SK-N-SH (cell line): Measurements from ENCODE around the gene CEP63. TPM values are rescaled to one million over a fixed set of nuclear protein-coding genes. Genes with fewer than 3 reads are reported as not detected.

Source experiments
- CTCF ChIA-PET: fragments of 300-600, 350-600 bp; formaldehyde crosslinking; extraction: SDS; loops from one replicate; lab custom pipeline; 2021; lab: Yijun Ruan, JAX
- POLR2A ChIA-PET: fragments of 350-600 bp; sonication (Branson Sonifier 250); formaldehyde crosslinking; extraction: SDS; loops from one replicate; lab custom pipeline; 2020; ENCODE audit warnings: antibody characterized with exemption, inconsistent platforms; lab: Yijun Ruan, JAX
- DNase-seq: peaks from one replicate; pipeline ENCODE4 v3.0.0; 2012
- H2AFZ ChIP-seq: fragments of 200-600 bp; sonication (generic); 2 replicates; pipeline ENCODE4 v1.8.1; 2016; ENCODE audit warnings: antibody characterized with exemption, mild to moderate bottlenecking, low read depth
- H3F3A ChIP-seq: fragments of 200-600 bp; sonication (generic); replicated peaks from 2 replicates; pipeline ENCODE3; 2016; ENCODE audit warnings: antibody characterized with exemption, mild to moderate bottlenecking; ENCODE audit not compliant: insufficient read depth
- H3K27ac ChIP-seq, 2 experiments: fragments of 200-500 bp in 1 of 2; fragments of 200-600 bp in 1 of 2; sonication (Bioruptor generic) in 1 of 2; sonication (generic), shearing (Covaris generic) in 1 of 2; 2 replicates each; pipeline versions ENCODE4 v1.5.1 to v1.6.1; 2014 to 2016; ENCODE audit warnings: low read depth in 2 of 2, inconsistent platforms in 1 of 2, low read length in 1 of 2, mild to moderate bottlenecking in 1 of 2, mixed read lengths in 1 of 2
- H3K27me3 ChIP-seq: fragments of 200-600 bp; sonication (generic), shearing (Covaris generic); 2 replicates; pipeline ENCODE4 v1.6.1; 2016; ENCODE audit warnings: mixed run types; ENCODE audit not compliant: insufficient read depth
- H3K36me3 ChIP-seq, 2 experiments: fragments of 200-500 bp in 1 of 2; fragments of 200-600 bp in 1 of 2; sonication (Bioruptor generic) in 1 of 2; sonication (generic) in 1 of 2; replicated peaks in 1 of 2; 2 replicates each; pipeline versions ENCODE3 to v1.5.1; 2014 to 2016; ENCODE audit warnings: low read length in 1 of 2, mild to moderate bottlenecking in 1 of 2; ENCODE audit not compliant: insufficient read depth in 2 of 2, control insufficient read depth in 1 of 2
- H3K4me1 ChIP-seq, 2 experiments: fragments of 200-500 bp in 1 of 2; fragments of 200-600 bp in 1 of 2; sonication (Bioruptor generic) in 1 of 2; sonication (generic), shearing (Covaris generic) in 1 of 2; 2 replicates each; pipeline versions ENCODE4 v1.5.1 to v1.6.1; 2014 to 2016; ENCODE audit warnings: low read depth in 1 of 2, low read length in 1 of 2, mixed run types in 1 of 2; ENCODE audit not compliant: insufficient read depth in 2 of 2, control insufficient read depth in 1 of 2
- H3K4me2 ChIP-seq: fragments of 200-600 bp; sonication (generic), shearing (Covaris generic); 2 replicates; pipeline ENCODE4 v1.6.1; 2017; ENCODE audit warnings: mixed run types
- H3K4me3 ChIP-seq, 2 experiments: fragments of 200-500 bp in 1 of 2; fragments of 200-600 bp in 1 of 2; sonication (Bioruptor generic) in 1 of 2; sonication (generic), shearing (Covaris generic) in 1 of 2; 2 replicates each; pipeline versions ENCODE4 v1.5.1 to v1.8.1; 2014 to 2016; ENCODE audit warnings: low read depth in 2 of 2, inconsistent platforms in 1 of 2, low read length in 1 of 2, mild to moderate bottlenecking in 1 of 2, mixed read lengths in 1 of 2, moderate library complexity in 1 of 2
- H3K79me2 ChIP-seq: fragments of 200-600 bp; sonication (generic); 2 replicates; pipeline ENCODE4 v1.8.1; 2017; ENCODE audit warnings: mild to moderate bottlenecking; ENCODE audit not compliant: insufficient read depth
- H3K9ac ChIP-seq: fragments of 200-600 bp; sonication (generic); 2 replicates; pipeline ENCODE4 v1.6.1; 2017; ENCODE audit warnings: mixed run types
- H3K9me2 ChIP-seq: fragments of 200-600 bp; sonication (generic); 2 replicates; pipeline ENCODE4 v1.6.1; 2017; ENCODE audit warnings: mixed run types
- H3K9me3 ChIP-seq: fragments of 200-600 bp; sonication (generic); 2 replicates; pipeline ENCODE4 v1.6.1; 2017; ENCODE audit warnings: mixed run types, mild to moderate bottlenecking, moderate library complexity
- H4K20me1 ChIP-seq: fragments of 200-600 bp; sonication (generic); 2 replicates; pipeline ENCODE4 v1.6.1; 2017; ENCODE audit warnings: mild to moderate bottlenecking, mixed run types; ENCODE audit not compliant: insufficient read depth
- CHD2 ChIP-seq: fragments of 150-350 bp; IDR thresholded peaks from 2 replicates; pipeline ENCODE4 v1.6.1; 2018; ENCODE audit warnings: low read length; ENCODE audit not compliant: partially characterized antibody
- ELF1 ChIP-seq: IDR thresholded peaks from 2 replicates; pipeline ENCODE4 v1.4.0; 2012
- EP300 ChIP-seq, 2 experiments: IDR thresholded peaks; 2 replicates each; pipeline versions ENCODE4 v1.4.0 to v1.6.1; 2012; ENCODE audit warnings: borderline replicate concordance in 1 of 2, low read depth in 1 of 2, low read length in 1 of 2
- EZH2phosphoT487 ChIP-seq: fragments of 200-600 bp; sonication (generic); IDR thresholded peaks from 2 replicates; pipeline ENCODE4 v1.6.1; 2017; ENCODE audit warnings: low read depth, mixed run types, mild to moderate bottlenecking, antibody characterized with exemption, moderate library complexity, borderline replicate concordance
- FOSL2 ChIP-seq: IDR thresholded peaks from 2 replicates; pipeline ENCODE4 v1.4.0; 2012; ENCODE audit warnings: low read depth, mild to moderate bottlenecking, moderate library complexity, borderline replicate concordance
- FOXM1 ChIP-seq: IDR thresholded peaks from 2 replicates; pipeline ENCODE4 v1.4.0; 2012; ENCODE audit warnings: low read depth, mild to moderate bottlenecking
- GABPA ChIP-seq: IDR thresholded peaks from 2 replicates; pipeline ENCODE4 v1.4.0; 2012; ENCODE audit warnings: low read depth, mild to moderate bottlenecking
- GATA2 ChIP-seq: sonication (generic); formaldehyde crosslinking; IDR thresholded peaks from 2 replicates; pipeline ENCODE4 v1.5.0; 2020; ENCODE audit warnings: mild to moderate bottlenecking, missing genetic modification reagents
- JUND ChIP-seq: IDR thresholded peaks from 2 replicates; pipeline ENCODE4 v1.4.0; 2012
- MEF2A ChIP-seq: IDR thresholded peaks from 2 replicates; pipeline ENCODE4 v1.4.0; 2012; ENCODE audit warnings: low read depth, borderline replicate concordance
- NFIC ChIP-seq: IDR thresholded peaks from 2 replicates; pipeline ENCODE4 v1.4.0; 2012; ENCODE audit warnings: borderline replicate concordance
- NRF1 ChIP-seq: IDR thresholded peaks from 2 replicates; pipeline ENCODE4 v1.6.1; 2012; ENCODE audit warnings: low read depth, mild to moderate bottlenecking, low read length
- POLR2AphosphoS5 ChIP-seq: IDR thresholded peaks from 2 replicates; pipeline ENCODE4 v1.6.1; 2012; ENCODE audit warnings: low read depth, low read length
- RAD21 ChIP-seq: IDR thresholded peaks from 2 replicates; pipeline ENCODE4 v1.6.1; 2012; ENCODE audit warnings: mild to moderate bottlenecking, low read length
- RFX5 ChIP-seq: IDR thresholded peaks from 2 replicates; pipeline ENCODE4 v1.6.1; 2012; ENCODE audit warnings: mild to moderate bottlenecking, improper control_type of control experiment, low read length
- RXRA ChIP-seq: IDR thresholded peaks from 2 replicates; pipeline ENCODE4 v1.4.0; 2012; ENCODE audit warnings: low read depth, mild to moderate bottlenecking, borderline replicate concordance
- SIN3A ChIP-seq: IDR thresholded peaks from 2 replicates; pipeline ENCODE4 v1.6.1; 2012; ENCODE audit warnings: low read depth, mild to moderate bottlenecking, low read length, moderate library complexity, borderline replicate concordance
- SMC3 ChIP-seq: IDR thresholded peaks from 2 replicates; pipeline ENCODE4 v1.6.1; 2012; ENCODE audit warnings: low read depth, low read length, improper control_type of control experiment
- TAF1 ChIP-seq: IDR thresholded peaks from 2 replicates; pipeline ENCODE4 v1.6.1; 2012; ENCODE audit warnings: low read depth, mild to moderate bottlenecking, low read length, moderate library complexity, borderline replicate concordance
- TCF12 ChIP-seq: IDR thresholded peaks from 2 replicates; pipeline ENCODE4 v1.4.0; 2012
- TEAD4 ChIP-seq: IDR thresholded peaks from 2 replicates; pipeline ENCODE4 v1.4.0; 2012; ENCODE audit warnings: mild to moderate bottlenecking, borderline replicate concordance; ENCODE audit not compliant: insufficient read depth
- ZBTB33 ChIP-seq: IDR thresholded peaks from 2 replicates; pipeline ENCODE4 v1.4.0; 2012; ENCODE audit warnings: low read depth, borderline replicate concordance
- WGBS: methylation state at CpG from one replicate; pipeline ENCODE4 v1.1.6; 2017; ENCODE audit warnings: low lambda C conversion rate; 5-methylcytosine and 5-hydroxymethylcytosine counted together
- polyA plus RNA-seq, 3 experiments: library from polyadenylated mRNA; depleted of rRNA; stranded (reverse); fragments of >200 nt; gene quantifications; 2 replicates each; pipeline ENCODE4 v1.2.3, GENCODE V29; 2012
- TF ChIP-seq, protein P1 (sequence below): IDR thresholded peaks from 2 replicates; pipeline ENCODE4 v1.4.0; 2012; ENCODE audit warnings: low read depth
- TF ChIP-seq, protein P2 (sequence below): fragments of 150-350 bp; IDR thresholded peaks from 2 replicates; pipeline ENCODE4 v1.6.1; 2017; ENCODE audit warnings: antibody characterized with exemption, low read length, low read depth, borderline replicate concordance
- TF ChIP-seq, protein P3 (sequence below): fragments of 150-350 bp; IDR thresholded peaks from 2 replicates; pipeline ENCODE4 v1.6.1; 2016; ENCODE audit warnings: mild to moderate bottlenecking, low read depth, low read length

CEP63 gene
- polyA plus RNA-seq, 1 of the 3 experiments (the other 2 are of a cell fraction), result 6.3 TPM

- TF ChIP-seq, protein P1, sequence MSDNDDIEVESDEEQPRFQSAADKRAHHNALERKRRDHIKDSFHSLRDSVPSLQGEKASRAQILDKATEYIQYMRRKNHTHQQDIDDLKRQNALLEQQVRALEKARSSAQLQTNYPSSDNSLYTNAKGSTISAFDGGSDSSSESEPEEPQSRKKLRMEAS, result no peak
- TF ChIP-seq, protein P2, sequence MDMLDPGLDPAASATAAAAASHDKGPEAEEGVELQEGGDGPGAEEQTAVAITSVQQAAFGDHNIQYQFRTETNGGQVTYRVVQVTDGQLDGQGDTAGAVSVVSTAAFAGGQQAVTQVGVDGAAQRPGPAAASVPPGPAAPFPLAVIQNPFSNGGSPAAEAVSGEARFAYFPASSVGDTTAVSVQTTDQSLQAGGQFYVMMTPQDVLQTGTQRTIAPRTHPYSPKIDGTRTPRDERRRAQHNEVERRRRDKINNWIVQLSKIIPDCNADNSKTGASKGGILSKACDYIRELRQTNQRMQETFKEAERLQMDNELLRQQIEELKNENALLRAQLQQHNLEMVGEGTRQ, result no peak
- no peak for TF ChIP-seq ZBTB33
- no peak for TF ChIP-seq NRF1
- TF ChIP-seq RXRA, result no peak
- TF ChIP-seq FOXM1, result no peak
- TF ChIP-seq NFIC, result no peak
- TF ChIP-seq CHD2, result no peak
Measured at GRCh38 chr3:134600685-134601463, 115.0 kb downstream of the CEP63 start (continued).

DNA sequence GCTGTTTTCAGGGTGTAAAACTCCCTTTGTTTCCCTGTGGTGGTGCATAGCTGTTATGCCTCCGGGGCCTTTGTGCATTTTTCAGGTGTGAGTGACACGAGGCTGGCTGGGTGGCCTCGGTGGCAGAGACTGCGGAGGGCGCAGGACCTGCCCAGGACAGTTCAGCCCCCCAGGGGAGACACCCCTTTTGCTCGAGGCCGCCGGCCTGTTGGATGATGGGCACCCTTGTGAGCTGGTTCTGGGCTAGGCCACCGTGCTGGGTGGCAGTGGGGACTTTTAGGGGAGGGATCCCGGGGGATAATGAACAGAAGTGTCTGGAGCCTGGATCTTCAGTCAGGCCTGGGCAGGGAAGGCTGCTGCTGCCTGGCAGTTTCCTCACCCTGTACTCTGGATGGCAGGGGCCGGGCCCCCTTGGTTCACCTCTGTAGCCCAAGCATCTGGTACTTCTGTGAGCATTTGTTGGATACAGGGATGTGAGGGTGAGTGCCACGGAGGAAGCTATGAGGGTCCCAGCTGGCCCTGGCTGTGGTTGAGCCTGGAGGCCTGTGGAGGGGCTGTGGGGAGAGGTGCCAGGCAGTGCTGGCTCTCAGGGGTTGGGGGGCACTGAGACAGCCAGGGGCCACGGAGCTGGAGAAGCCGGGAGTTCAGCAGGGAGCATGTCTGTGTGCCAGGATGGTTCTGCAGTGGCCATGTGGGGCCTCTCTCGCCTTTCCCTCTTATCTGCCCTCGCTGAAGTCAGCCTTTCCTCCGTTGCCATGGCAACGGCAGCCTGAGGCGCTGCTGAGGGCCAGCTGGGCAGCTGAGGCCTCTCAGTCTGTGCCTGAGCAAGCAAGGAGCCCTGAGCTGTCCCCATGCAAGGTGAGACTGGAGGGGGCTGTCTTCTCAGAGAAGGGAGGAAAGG lies 115.9 kb downstream of the CEP63 start:
- WGBS, result 32% methylated on average over 10 of the region's 19 CpGs
- Histone ChIP-seq H3K27me3 (no peaks in the 10 kb centered on the region), H3K9me3 (no peaks in the 10 kb centered on the region), H3K79me2 (no peaks in the 10 kb centered on the region), H3K36me3 (no peaks in the 10 kb centered on the region), H2AFZ (no peak overlapping the region), H3F3A (no peaks in the 10 kb centered on the region), H3K9ac (no peak overlapping the region), H3K4me1 (peaks cover 0 to 21% of the 10 kb centered on the region in 2 experiments; a peak in 3 of 4 replicates), H4K20me1 (no peaks in the 10 kb centered on the region), H3K27ac (peak overlapping the region in 1 of 2 experiments; percentile 85; a peak in 2 of 4 replicates), H3K4me3 (no peak overlapping the region), H3K9me2 (no peaks in the 10 kb centered on the region), H3K4me2 (no peak overlapping the region)
- CTCF ChIA-PET, result interaction anchor here (0.7 to 6.1 kb wide), 63 partner anchors 8 to 1442 kb away, joined by 3 to 82 read pairs (median 5); partner anchors contain the start of genes EPHB1 and KY
- peak; percentile 89 for DNase-seq
- POLR2A ChIA-PET, result interaction anchor here (1.2 kb wide), 1 partner anchor 40 kb away, joined by 5 read pairs; no protein-coding TSS in a partner anchor
- TF ChIP-seq POLR2AphosphoS5, result no peak
- peak; percentile 29; the same call in 1 of the 2 replicates for TF ChIP-seq RAD21
- TF ChIP-seq TAF1, result no peak
- no peak for TF ChIP-seq GABPA
- no peak for TF ChIP-seq TEAD4
- no peak for TF ChIP-seq EZH2phosphoT487
- TF ChIP-seq FOSL2, result no peak
- no peak for TF ChIP-seq NFIC
- TF ChIP-seq SMC3, result no peak
- TF ChIP-seq RFX5, result peak; percentile 94
- TF ChIP-seq ELF1, result no peak
- TF ChIP-seq SIN3A, result no peak
- peak; percentile 33 for TF ChIP-seq CHD2
- TF ChIP-seq TCF12, result no peak
- no peak for TF ChIP-seq JUND
- peak; percentile 52; the same call in 1 of the 2 replicates for TF ChIP-seq GATA2 (CRISPR knock-in tag)
- TF ChIP-seq EP300 (IDR thresholded peaks at IDR 0.05; ENCODE audit: borderline replicate concordance in 1 of 2, low read depth in 1 of 2, low read length in 1 of 2), result peak in 1 of 2 experiments; percentile 41; a peak in 1 of 4 replicates
- TF ChIP-seq, protein P3, sequence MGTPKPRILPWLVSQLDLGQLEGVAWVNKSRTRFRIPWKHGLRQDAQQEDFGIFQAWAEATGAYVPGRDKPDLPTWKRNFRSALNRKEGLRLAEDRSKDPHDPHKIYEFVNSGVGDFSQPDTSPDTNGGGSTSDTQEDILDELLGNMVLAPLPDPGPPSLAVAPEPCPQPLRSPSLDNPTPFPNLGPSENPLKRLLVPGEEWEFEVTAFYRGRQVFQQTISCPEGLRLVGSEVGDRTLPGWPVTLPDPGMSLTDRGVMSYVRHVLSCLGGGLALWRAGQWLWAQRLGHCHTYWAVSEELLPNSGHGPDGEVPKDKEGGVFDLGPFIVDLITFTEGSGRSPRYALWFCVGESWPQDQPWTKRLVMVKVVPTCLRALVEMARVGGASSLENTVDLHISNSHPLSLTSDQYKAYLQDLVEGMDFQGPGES, result no peak
- TF ChIP-seq MEF2A, result no peak
- TF ChIP-seq NRF1, result no peak
